K562 (cell line): Measurements from ENCODE around the gene DMGDH.

Experiments used
- ASH1L ChIP-seq: fragments of 450-650 bp; IDR thresholded peaks from 2 replicates; pipeline ENCODE4 v1.6.1; 2018; ENCODE audit warnings: borderline replicate concordance, mild to moderate bottlenecking, low read depth; ENCODE audit not compliant: partially characterized antibody
- NR3C1 ChIP-seq: sonication (generic); formaldehyde crosslinking; IDR thresholded peaks from 2 replicates; pipeline ENCODE4 v1.8.1; 2022; ENCODE audit warnings: missing genetic modification reagents
- POLR2AphosphoS5 ChIP-seq: IDR thresholded peaks from 2 replicates; pipeline ENCODE4 v1.6.1; 2011; ENCODE audit warnings: mild to moderate bottlenecking, low read depth, low read length, moderate library complexity; ENCODE audit not compliant: control insufficient read depth, insufficient read depth
- RFX5 ChIP-seq: IDR thresholded peaks from 2 replicates; pipeline ENCODE4 v1.6.1; 2011; ENCODE audit warnings: low read depth, mild to moderate bottlenecking, improper control_type of control experiment, low read length
- SRSF3 ChIP-seq: fragments of 200-400 bp; formaldehyde crosslinking; IDR thresholded peaks from 2 replicates; pipeline ENCODE4 v1.6.1; 2016; ENCODE audit warnings: mild to moderate bottlenecking, low read length, moderate library complexity; ENCODE audit not compliant: insufficient read depth
- ZNF274 ChIP-seq: IDR thresholded peaks from 2 replicates; pipeline ENCODE4 v1.6.1; 2011; ENCODE audit warnings: low read depth, mild to moderate bottlenecking, low read length, moderate library complexity, borderline replicate concordance

DNA sequence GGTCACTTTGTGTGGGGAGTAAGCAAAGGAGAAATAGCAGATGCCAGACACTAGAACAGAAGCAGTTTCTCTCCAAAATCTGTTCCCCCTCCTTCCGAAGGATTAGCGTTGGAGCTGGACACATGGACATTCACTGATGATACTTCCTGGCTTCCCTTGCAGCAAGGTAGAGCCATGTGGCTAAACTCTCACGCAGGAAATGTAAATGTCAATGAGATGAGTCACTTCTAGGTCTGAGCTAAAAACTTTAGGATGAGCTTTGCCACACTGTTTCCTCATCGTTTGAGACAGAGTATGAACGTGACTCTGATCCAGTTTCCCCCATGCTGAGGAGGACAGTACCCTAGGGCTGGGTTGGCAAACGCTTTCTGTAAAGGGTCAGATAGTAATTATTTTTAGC is 5.2 kb upstream of the DMGDH start:
- TF ChIP-seq ASH1L (no peak), POLR2AphosphoS5 (no peak), ZNF274 (no peak), NR3C1 (CRISPR knock-in tag) (no peak), RFX5 (no peak), SRSF3 (no peak)
